Measurements from ENCODE around the gene RPN1.

RPN1 gene

DNA sequence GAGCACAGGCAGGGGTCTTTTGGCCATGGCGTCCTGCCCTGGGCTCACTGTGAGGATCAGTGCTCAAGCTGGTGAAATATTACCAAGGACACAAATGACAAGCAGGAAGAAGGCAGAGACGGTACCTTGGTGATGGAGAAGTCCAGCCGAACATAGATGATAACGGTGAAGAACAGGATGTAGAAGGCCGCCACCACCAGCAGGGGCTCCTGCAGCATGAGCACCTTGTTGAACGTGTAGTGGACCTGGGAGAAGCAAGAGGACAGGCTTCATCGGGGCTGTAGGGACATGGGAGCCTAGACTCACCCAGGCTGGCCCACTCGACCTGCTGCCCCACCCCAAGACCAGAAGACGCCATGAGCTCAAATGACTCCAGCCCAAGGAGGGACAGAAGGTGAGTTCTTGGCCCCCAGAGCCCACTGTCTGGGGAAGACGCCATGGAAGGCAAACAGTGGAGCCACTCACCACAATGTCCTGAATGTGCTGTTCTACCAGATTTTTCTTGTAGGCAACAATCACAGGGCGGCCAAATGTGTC lies 25.1 kb downstream of the RPN1 start:
- Mint-ChIP-seq H3K4me3 (no peak overlapping the region), H3K27ac (no peak overlapping the region), H3K27me3 (ENCODE audit: low read depth) (no peaks in the 10 kb centered on the region)

DNA sequence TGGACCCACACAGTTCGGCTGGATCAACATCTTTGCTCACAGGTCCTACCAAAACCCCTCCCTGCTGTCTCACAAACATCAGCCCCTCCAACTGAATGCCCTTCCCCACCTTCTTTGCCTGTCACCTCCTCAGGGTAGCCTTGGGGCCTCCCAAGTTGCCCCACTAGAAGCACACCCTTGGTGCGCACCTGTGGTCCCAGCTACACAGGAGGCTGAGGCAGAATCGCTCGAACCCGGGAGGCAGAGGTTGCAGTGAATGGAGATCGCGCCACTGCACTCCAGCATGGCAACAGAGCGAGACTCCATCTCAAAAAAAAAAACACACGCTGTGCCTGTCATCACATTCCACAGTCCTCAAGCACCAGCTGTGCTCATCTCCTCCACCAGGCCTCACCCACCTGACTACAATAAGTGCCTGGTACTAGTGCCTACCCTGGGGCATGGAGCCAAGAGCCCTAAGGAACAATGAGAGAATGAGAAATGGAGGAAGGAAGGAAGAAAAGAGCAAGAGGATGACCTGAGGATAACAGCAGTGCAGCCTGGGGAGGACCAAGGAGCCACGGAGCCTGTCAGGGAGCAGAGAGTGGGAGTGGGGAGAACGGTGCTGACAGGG lies 26.0 kb downstream of the RPN1 start:
- Mint-ChIP-seq H3K27ac (peak overlapping the region; percentile 22), H3K4me1 (ENCODE audit: low read depth) (peaks cover 9% of the 10 kb centered on the region), H3K27me3 (ENCODE audit: low read depth) (no peaks in the 10 kb centered on the region), H3K36me3 (ENCODE audit: low read depth) (peaks cover 60% of the 10 kb centered on the region), H3K9me3 (no peaks in the 10 kb centered on the region), H3K4me3 (no peak overlapping the region)
- DNase-seq (ENCODE audit: low spot score): no peak

More for the DNA sequence above, 25.1 kb downstream of the RPN1 start:
- no peaks in the 10 kb centered on the region for H3K9me3 Mint-ChIP-seq
- H3K36me3 Mint-ChIP-seq (ENCODE audit: low read depth): peaks cover 60% of the 10 kb centered on the region
- DNase-seq (ENCODE audit: low spot score): no peak
- peaks cover 4% of the 10 kb centered on the region for H3K4me1 Mint-ChIP-seq (ENCODE audit: low read depth)

DNA sequence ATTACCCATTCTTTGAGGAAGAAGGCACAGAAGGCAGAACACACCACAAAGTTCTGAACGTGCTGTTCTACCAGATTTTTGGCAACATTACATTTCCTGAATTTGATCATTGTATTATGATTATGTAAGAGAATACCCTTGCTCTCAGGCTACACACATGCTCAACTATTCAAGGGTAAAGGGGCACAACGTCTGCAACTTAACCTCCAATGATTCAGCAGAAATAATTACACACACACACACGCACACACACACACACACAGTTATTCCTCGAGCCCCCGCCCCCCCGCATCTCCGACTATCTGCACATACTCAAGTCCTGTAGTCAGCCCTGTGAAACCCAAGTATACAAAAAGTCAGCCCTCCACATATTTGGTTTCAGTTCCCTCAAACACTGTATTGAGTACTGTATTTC lies 26.8 kb downstream of the RPN1 start:
- Mint-ChIP-seq H3K9me3 (no peaks in the 10 kb centered on the region), H3K4me1 (ENCODE audit: low read depth) (peaks cover 17% of the 10 kb centered on the region), H3K36me3 (ENCODE audit: low read depth) (peaks cover 64% of the 10 kb centered on the region), H3K27me3 (ENCODE audit: low read depth) (no peaks in the 10 kb centered on the region), H3K4me3 (no peak overlapping the region), H3K27ac (no peak overlapping the region)
- DNase-seq (ENCODE audit: low spot score): no peak

DNA sequence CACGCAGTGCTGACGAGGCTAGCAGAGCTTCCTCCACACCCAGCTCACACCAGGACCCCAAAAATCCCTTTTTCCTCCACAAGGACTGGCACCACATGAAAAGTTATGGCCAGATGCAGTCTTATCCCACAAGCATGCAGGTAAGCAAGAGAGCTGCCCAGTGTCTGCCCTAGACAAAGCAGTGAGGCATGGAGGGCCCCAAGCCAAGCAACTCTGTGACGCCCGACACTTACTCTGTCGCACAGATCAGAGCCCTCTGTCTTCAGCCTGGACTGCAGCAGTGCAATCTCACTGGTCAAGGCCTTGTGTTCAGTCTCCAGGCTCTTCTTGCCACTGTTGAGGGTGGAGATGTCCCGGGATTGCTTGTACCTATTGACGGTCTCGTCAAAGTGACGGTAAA lies 28.7 kb downstream of the RPN1 start:
- DNase-seq (ENCODE audit: low spot score): no peak
- Mint-ChIP-seq H3K27me3 (ENCODE audit: low read depth) (no peaks in the 10 kb centered on the region), H3K36me3 (ENCODE audit: low read depth) (peaks cover 69% of the 10 kb centered on the region), H3K4me1 (ENCODE audit: low read depth) (peaks cover 27% of the 10 kb centered on the region), H3K4me3 (no peak overlapping the region), H3K27ac (no peak overlapping the region), H3K9me3 (no peaks in the 10 kb centered on the region)

DNA sequence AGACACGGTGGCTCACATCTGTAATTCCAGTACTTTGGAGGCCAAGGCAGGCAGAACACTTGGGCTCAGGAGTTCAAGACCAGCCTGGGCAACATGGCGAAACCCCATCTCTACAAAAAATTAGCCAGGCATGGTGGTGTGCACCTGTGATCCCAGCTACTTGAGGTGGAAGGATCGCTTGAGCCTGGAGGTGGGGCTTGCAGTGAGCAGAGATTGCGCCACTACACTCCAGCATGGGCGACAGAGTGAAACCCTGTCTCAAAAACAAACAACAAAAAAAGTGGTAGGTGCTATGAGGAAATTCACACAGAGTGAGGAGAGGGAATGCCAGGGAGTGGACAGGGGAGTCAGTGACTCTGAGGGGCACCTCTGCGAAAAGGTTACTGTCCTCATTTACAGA lies 29.4 kb downstream of the RPN1 start:
- DNase-seq (ENCODE audit: low spot score): no peak
- Mint-ChIP-seq H3K27ac (no peak overlapping the region), H3K9me3 (no peaks in the 10 kb centered on the region), H3K4me1 (ENCODE audit: low read depth) (peaks cover 30% of the 10 kb centered on the region), H3K36me3 (ENCODE audit: low read depth) (peaks cover 63% of the 10 kb centered on the region), H3K27me3 (ENCODE audit: low read depth) (no peaks in the 10 kb centered on the region), H3K4me3 (no peak overlapping the region)

DNA sequence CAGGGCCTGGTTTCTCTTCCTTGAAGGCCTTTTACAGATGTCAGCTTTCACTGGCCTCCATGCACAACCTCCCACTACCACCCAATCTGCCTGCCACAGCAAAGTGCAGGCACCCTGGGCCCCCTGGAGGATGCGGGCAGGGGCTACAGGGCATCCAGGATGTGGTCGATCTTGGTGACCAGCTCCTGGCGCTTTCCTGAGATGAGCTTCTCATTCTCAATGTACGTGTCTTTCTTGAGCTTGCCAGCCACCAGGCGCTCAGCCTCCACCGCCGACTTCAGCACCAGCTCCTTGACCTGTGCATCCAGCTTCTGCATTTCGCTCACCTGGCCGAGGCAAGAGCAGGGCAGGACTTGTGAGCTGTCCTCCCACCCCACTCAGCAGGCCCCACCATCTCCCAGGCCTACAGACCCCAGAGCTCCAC lies 30.3 kb downstream of the RPN1 start:
- Mint-ChIP-seq H3K4me3 (peak overlapping the region; percentile 32), H3K36me3 (ENCODE audit: low read depth) (peaks cover 54% of the 10 kb centered on the region), H3K4me1 (ENCODE audit: low read depth) (peaks cover 30% of the 10 kb centered on the region), H3K9me3 (no peaks in the 10 kb centered on the region), H3K27ac (peak overlapping the region; percentile 61), H3K27me3 (ENCODE audit: low read depth) (no peaks in the 10 kb centered on the region)
- peak; percentile 25 for DNase-seq (ENCODE audit: low spot score)

DNA sequence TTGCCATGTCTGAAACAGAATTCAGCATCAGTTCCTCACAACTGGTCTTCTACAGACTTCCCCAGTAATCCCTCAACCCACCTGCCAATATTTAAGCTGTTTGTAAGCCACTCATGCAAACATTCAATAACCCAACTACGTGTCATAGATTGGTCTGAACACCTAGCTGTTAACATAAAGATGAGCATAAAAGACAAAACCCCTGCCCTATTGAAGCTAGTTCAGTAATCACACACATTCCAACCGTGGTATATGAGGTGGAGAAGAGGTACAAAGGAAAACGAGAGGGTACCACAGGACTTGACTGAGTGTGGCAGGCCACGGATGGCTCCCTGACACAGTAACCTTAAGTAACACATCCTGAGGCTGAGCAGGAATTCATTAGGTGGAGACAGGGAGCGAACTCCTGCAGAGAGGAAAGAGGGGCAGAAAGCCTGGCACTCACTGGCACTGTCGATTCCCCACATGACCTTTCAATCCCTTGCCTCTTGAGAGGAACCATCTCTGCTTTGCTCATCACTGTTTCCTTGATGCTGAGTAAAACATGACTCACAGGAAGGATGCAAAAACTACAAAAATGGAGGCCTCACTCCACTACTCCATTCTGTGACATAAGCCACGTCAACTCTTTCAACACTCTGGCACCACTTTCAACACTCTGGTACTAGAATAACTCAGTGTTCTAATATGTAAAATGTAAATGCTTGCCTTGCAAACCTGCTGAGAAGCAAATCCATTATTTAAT lies 31.3 kb downstream of the RPN1 start:
- H3K36me3 Mint-ChIP-seq (ENCODE audit: low read depth): peaks cover 44% of the 10 kb centered on the region
- H3K27ac Mint-ChIP-seq: peak overlapping the region; percentile 94
- H3K4me3 Mint-ChIP-seq: peak overlapping the region; percentile 92
- peaks cover 30% of the 10 kb centered on the region for H3K4me1 Mint-ChIP-seq (ENCODE audit: low read depth)
- peak; percentile 45 for DNase-seq (ENCODE audit: low spot score)
- no peaks in the 10 kb centered on the region for H3K9me3 Mint-ChIP-seq
- no peaks in the 10 kb centered on the region for H3K27me3 Mint-ChIP-seq (ENCODE audit: low read depth)

DNA sequence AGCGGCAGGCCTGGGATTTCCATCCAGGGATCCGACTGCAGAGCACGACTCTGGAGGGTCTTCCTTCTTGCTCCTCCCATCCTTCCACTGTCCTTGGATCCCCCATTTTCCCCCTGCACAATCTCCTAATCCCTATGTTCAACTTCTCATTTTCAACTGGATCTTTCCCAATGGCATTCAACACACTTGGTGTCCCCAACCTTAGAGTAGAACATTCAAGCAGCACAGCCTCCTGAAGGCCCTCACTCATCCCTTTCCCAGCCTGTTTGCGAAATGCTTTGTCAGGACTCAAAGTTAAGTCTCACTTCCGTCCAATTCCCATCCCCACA lies 32.3 kb downstream of the RPN1 start:
- peak overlapping the region; percentile 92 for H3K4me3 Mint-ChIP-seq
- DNase-seq (ENCODE audit: low spot score): no peak
- no peaks in the 10 kb centered on the region for H3K27me3 Mint-ChIP-seq (ENCODE audit: low read depth)
- H3K36me3 Mint-ChIP-seq (ENCODE audit: low read depth): peaks cover 39% of the 10 kb centered on the region
- H3K9me3 Mint-ChIP-seq: no peaks in the 10 kb centered on the region
- H3K27ac Mint-ChIP-seq: peak overlapping the region; percentile 94
- peaks cover 30% of the 10 kb centered on the region for H3K4me1 Mint-ChIP-seq (ENCODE audit: low read depth)

DNA sequence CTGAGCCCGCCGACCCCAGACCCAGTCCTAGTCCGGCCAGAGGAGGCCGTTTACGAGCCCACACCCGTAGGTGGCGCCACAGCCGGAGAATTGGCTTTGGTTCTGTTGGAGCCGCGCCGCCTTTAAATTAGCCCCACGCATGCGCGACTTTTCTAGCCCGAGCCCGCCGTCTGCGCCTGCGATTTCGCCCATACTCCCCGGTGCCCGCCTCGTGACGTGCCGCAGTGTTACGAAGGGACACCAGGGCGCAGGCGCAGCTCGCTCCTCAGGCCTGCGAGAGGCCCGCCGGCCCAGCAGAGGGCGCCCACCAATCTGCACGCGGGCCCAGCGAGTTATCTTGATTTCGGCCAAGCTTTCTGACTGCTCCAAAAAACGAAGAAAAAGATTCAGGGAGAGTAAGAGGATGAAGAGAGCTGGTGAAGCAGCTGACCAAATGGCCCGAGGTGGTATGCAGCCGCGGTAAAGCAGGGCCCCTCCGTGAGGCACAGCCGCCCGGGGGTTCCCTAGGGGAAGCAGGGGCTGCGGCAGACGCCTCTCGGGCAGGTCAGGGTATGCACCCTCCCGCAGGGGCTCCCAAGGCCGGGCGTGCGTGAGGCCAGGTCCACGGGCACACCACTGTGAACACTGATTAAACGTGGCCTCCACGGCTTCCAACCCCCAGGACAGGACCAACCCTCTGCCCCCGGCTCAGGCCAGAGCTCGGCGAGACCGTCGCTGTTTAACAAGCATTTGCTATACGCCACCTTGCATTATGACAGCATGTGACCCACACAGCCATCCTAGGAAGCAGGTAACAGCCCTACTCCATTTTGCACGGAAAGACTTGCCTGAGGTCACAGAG lies 32.8 kb downstream of the RPN1 start:
- Mint-ChIP-seq H3K9me3 (no peaks in the 10 kb centered on the region), H3K4me3 (peak overlapping the region; percentile 92), H3K27me3 (ENCODE audit: low read depth) (no peaks in the 10 kb centered on the region), H3K4me1 (ENCODE audit: low read depth) (peaks cover 30% of the 10 kb centered on the region), H3K27ac (peak overlapping the region; percentile 94), H3K36me3 (ENCODE audit: low read depth) (peaks cover 38% of the 10 kb centered on the region)
- peak; percentile 99 for DNase-seq (ENCODE audit: low spot score)

DNA sequence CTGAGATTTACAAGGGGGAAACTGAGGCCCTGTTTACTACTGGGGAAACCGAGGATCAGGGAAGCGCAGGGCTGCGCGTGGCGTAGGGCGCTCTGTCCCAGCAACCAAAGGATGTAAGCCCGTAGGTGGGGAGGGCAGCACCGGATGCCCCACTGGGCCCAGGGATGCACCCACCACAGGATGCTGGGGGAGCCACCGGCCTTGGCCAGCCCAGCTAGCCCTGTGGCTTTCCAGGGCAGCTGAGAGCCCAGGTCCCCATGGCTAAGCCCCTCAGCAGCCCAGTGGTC lies 33.4 kb downstream of the RPN1 start:
- Mint-ChIP-seq H3K36me3 (ENCODE audit: low read depth) (peaks cover 36% of the 10 kb centered on the region), H3K4me3 (peak overlapping the region; percentile 92), H3K27ac (peak overlapping the region; percentile 94), H3K27me3 (ENCODE audit: low read depth) (no peaks in the 10 kb centered on the region), H3K9me3 (no peaks in the 10 kb centered on the region), H3K4me1 (ENCODE audit: low read depth) (peaks cover 30% of the 10 kb centered on the region)
- DNase-seq (ENCODE audit: low spot score): no peak

DNA sequence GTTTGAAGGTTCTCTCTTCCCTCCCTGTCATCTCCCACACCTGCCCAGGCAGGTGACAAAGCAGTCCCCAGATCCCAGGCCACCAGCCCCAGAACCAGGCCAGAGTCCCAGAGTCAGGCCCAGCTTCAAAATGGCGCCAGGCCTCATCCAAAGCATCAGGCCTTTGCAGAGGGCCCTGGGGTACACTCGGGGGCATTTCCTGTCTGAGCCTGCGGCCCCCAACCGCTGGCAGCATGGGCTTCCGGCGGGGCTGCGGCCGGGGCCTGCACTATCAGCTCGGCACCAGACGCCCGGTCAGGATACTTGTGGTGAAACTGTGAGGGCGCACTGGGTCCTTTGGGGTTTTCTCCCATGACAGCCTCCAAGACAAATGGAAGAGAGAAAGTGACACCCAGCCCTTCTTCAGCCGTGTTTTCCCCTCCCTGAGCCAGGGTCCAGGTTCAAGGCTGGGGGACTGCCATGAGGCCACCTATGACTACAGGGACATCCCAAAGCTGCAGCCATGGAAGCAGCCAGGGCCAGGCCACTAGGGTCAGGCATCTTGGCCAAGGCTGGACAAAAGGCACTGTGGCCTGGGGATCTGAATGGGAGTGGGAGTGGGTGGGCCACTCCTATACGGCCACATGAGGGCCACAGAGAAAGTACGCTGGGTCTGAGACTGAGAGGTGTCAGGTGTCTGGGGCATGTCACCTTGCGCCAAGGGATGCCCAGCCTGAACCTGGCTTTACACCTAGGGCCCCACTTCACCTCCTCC lies 33.9 kb downstream of the RPN1 start:
- Mint-ChIP-seq H3K4me3 (peak overlapping the region; percentile 92), H3K4me1 (ENCODE audit: low read depth) (peaks cover 30% of the 10 kb centered on the region), H3K27me3 (ENCODE audit: low read depth) (no peaks in the 10 kb centered on the region), H3K36me3 (ENCODE audit: low read depth) (peaks cover 35% of the 10 kb centered on the region), H3K27ac (peak overlapping the region; percentile 94), H3K9me3 (no peaks in the 10 kb centered on the region)
- no peak for DNase-seq (ENCODE audit: low spot score)

DNA sequence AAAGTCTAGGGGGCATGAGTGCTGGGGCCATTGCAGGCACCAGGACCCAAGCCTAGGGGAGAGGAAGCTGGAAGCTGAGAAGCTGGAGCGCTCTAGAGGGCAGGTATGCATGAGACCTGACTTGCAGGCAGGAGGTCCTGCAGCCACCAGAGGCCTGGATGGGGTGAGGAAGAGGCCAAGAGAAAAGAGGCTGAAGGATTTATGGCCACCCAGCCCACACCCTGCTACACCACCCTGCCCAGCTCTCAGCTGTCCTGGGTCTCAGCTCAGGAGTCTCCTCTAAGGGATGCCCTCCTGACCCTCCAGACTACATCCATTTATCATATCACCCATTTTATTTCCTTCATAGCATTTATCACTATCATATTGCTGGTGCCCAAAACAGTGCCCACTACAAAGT lies 36.5 kb downstream of the RPN1 start:
- Mint-ChIP-seq H3K27me3 (ENCODE audit: low read depth) (no peaks in the 10 kb centered on the region), H3K4me1 (ENCODE audit: low read depth) (peaks cover 16% of the 10 kb centered on the region), H3K4me3 (no peak overlapping the region), H3K36me3 (ENCODE audit: low read depth) (peaks cover 12% of the 10 kb centered on the region), H3K27ac (no peak overlapping the region), H3K9me3 (no peaks in the 10 kb centered on the region)
- no peak for DNase-seq (ENCODE audit: low spot score)

DNA sequence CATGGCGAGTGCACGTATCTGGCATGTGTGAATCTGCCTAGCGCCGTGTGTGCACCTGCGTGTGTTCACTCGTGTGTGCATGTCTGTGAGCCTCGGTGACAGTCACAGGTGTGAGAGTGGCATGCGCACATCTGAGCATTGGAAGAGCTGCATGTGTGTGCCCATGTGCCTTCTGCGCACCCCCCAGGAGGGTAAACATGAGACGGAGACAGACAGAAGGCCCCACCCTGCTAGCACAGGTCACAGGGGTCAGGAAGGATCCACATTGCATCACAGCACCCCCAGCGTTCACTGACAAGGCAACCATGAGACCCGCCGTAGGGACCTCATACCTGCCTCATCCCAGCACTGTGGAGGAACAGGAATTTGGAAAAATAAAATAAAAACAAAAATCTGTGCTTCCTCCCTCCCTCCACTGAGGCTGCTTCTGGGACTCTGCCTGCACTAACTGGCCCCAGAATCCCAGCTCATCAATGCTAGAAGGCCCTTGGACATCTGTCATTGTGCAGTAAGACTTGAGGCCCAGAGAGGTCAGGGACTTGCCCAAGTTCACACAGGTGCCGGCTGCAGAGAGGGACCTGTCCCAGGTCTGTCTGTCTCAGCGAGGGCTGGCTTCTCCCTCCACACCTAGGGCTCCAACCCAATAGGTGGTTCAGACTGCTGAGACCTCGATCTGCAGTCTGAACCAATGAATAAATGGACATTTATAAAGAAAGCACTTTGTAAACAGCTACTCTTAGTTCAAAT lies 37.4 kb downstream of the RPN1 start:
- Mint-ChIP-seq H3K36me3 (ENCODE audit: low read depth) (peaks cover 4% of the 10 kb centered on the region), H3K27ac (no peak overlapping the region), H3K4me1 (ENCODE audit: low read depth) (peaks cover 8% of the 10 kb centered on the region), H3K27me3 (ENCODE audit: low read depth) (no peaks in the 10 kb centered on the region), H3K4me3 (no peak overlapping the region), H3K9me3 (no peaks in the 10 kb centered on the region)
- DNase-seq (ENCODE audit: low spot score): no peak
